ENCODE results near the gene GLRA1.

- no peak for TF ChIP-seq POLR2A (IDR thresholded peaks at IDR 0.05; ENCODE audit: low read depth, low read length)
- TF ChIP-seq NFE2L2 (IDR thresholded peaks at IDR 0.05; ENCODE audit: low read depth, low read length): no peak
- TF ChIP-seq CTCF (conservative IDR thresholded peaks at IDR 0.05; ENCODE audit: low read depth, low read length): no peak
- TF ChIP-seq RAD21 (IDR thresholded peaks at IDR 0.05; ENCODE audit: low read length): no peak
- no peak for TF ChIP-seq MAFK (IDR thresholded peaks at IDR 0.05; ENCODE audit: low read depth, low read length)
- no peak for TF ChIP-seq RFX5 (IDR thresholded peaks at IDR 0.05; ENCODE audit: low read depth, low read length)
- TF ChIP-seq BHLHE40 (IDR thresholded peaks at IDR 0.05; ENCODE audit: low read depth, low read length): no peak
- TF ChIP-seq, protein P1, sequence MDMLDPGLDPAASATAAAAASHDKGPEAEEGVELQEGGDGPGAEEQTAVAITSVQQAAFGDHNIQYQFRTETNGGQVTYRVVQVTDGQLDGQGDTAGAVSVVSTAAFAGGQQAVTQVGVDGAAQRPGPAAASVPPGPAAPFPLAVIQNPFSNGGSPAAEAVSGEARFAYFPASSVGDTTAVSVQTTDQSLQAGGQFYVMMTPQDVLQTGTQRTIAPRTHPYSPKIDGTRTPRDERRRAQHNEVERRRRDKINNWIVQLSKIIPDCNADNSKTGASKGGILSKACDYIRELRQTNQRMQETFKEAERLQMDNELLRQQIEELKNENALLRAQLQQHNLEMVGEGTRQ (IDR thresholded peaks at IDR 0.05; ENCODE audit: low read depth, low read length): no peak
- no peak for TF ChIP-seq FOS (IDR thresholded peaks at IDR 0.05; ENCODE audit: low read depth, low read length)
Measured at GRCh38 chr5:151912360-151912759, 12.3 kb downstream of the GLRA1 start.
